ENCODE measurements around the gene ZNF516. TPM values are rescaled to one million over a fixed set of nuclear protein-coding genes. Genes with fewer than 3 reads are reported as not detected.

The ZNF516 gene
- total RNA-seq, 1 experiment from 2014 or later = 22.6 TPM

- Mint-ChIP-seq H3K4me1 (peaks cover 58 to 61% of the 10 kb centered on the region in 2 experiments), H3K27me3 (ENCODE audit: low read depth) (peaks cover 36% of the 10 kb centered on the region), H3K4me3 (peak overlapping the region in 1 of 2 experiments; percentile 59; a peak in 1 of 5 replicates), H3K36me3 (ENCODE audit: insufficient read depth in 1 of 3, low read depth in 3 of 3) (no peaks in the 10 kb centered on the region; a peak in 2 of 7 replicates), H3K27ac (peak overlapping the region in 1 of 3 experiments; percentile 68; a peak in 1 of 7 replicates), H3K9me3 (no peaks in the 10 kb centered on the region; a peak in 1 of 5 replicates)
- H3K23ac ChIP-seq (ENCODE audit: insufficient read length, low read depth, low read length) = no peak overlapping the region
- H2BK12ac ChIP-seq (ENCODE audit: insufficient read length, low read depth, low read length) = no peak overlapping the region
- H2BK20ac ChIP-seq (ENCODE audit: low read depth, low read length, poor library complexity, severe bottlenecking) = no peak overlapping the region
- H3K23me2 ChIP-seq (ENCODE audit: insufficient read length, low read depth, low read length, poor library complexity, severe bottlenecking) = peaks cover 16% of the 10 kb centered on the region
- H3K79me2 ChIP-seq (ENCODE audit: insufficient read depth, low read length) = no peaks in the 10 kb centered on the region; the same call in 1 of the 2 replicates
- no peak overlapping the region for H2BK5ac ChIP-seq (ENCODE audit: insufficient read length, low read length)
- H4K5ac ChIP-seq (ENCODE audit: insufficient read length, low read depth, low read length) = no peak overlapping the region
- no peak overlapping the region for H2BK120ac ChIP-seq (ENCODE audit: low read depth, low read length, poor library complexity, severe bottlenecking)
- peaks cover 16% of the 10 kb centered on the region for H3K4me1 ChIP-seq (ENCODE audit: insufficient read depth, low read length)
- DNase-seq = no peak
- no peaks in the 10 kb centered on the region for H4K20me1 ChIP-seq (ENCODE audit: control insufficient read depth, insufficient read depth, insufficient read length)
- WGBS (ENCODE audit: extremely low coverage, insufficient read length, low lambda C conversion rate) = no CpG with 5 or more reads among the region's 9 CpGs
- H3K14ac ChIP-seq (ENCODE audit: insufficient read depth, low read length) = no peak overlapping the region
- TF ChIP-seq, protein P1, sequence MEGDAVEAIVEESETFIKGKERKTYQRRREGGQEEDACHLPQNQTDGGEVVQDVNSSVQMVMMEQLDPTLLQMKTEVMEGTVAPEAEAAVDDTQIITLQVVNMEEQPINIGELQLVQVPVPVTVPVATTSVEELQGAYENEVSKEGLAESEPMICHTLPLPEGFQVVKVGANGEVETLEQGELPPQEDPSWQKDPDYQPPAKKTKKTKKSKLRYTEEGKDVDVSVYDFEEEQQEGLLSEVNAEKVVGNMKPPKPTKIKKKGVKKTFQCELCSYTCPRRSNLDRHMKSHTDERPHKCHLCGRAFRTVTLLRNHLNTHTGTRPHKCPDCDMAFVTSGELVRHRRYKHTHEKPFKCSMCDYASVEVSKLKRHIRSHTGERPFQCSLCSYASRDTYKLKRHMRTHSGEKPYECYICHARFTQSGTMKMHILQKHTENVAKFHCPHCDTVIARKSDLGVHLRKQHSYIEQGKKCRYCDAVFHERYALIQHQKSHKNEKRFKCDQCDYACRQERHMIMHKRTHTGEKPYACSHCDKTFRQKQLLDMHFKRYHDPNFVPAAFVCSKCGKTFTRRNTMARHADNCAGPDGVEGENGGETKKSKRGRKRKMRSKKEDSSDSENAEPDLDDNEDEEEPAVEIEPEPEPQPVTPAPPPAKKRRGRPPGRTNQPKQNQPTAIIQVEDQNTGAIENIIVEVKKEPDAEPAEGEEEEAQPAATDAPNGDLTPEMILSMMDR (conservative IDR thresholded peaks at IDR 0.05) = no peak
- no peaks in the 10 kb centered on the region for H3K9me3 ChIP-seq (ENCODE audit: control insufficient read depth, low read depth, low read length)
- no peak overlapping the region for H2BK15ac ChIP-seq (ENCODE audit: low read depth, low read length)
- H3K79me1 ChIP-seq (ENCODE audit: insufficient read depth, low read depth, low read length, poor library complexity, severe bottlenecking) = peaks cover 2% of the 10 kb centered on the region
- no peaks in the 10 kb centered on the region; the same call in 1 of the 2 replicates for H3K27me3 ChIP-seq (ENCODE audit: insufficient read depth, low read length)
- H3T11ph ChIP-seq (ENCODE audit: low read length) = no peak overlapping the region
- H3K18ac ChIP-seq (ENCODE audit: insufficient read length, low read depth, low read length) = no peak overlapping the region
- no peak overlapping the region for H4K8ac ChIP-seq (replicated peaks; ENCODE audit: insufficient read length, low read depth, low read length)
- no peak overlapping the region for H3K27ac ChIP-seq (ENCODE audit: insufficient read length, low read depth, low read length)
- no peak overlapping the region for H4K91ac ChIP-seq (ENCODE audit: insufficient read length, low read depth, low read length)
- no peak overlapping the region for H2AFZ ChIP-seq (ENCODE audit: low read length)
- H3K4ac ChIP-seq (ENCODE audit: low read depth, low read length) = no peak overlapping the region
- H3K9ac ChIP-seq (ENCODE audit: extremely low read depth, insufficient read length, low read length) = no peak overlapping the region
- no peak overlapping the region for H3K4me2 ChIP-seq (ENCODE audit: insufficient read depth, insufficient read length, low read length)
- H3K56ac ChIP-seq (ENCODE audit: insufficient read length, low read depth, low read length) = no peak overlapping the region
- H2AK5ac ChIP-seq (ENCODE audit: insufficient read length, low read length) = no peak overlapping the region
Measured at GRCh38 chr18:76488190-76488589, 6.9 kb downstream of the ZNF516 start.

Measured in H9 (cell line).